Measurements from ENCODE around the gene PPFIBP1. TPM values are rescaled to one million over a fixed set of nuclear protein-coding genes. Genes with fewer than 3 reads are reported as not detected.

The PPFIBP1 gene
- total RNA-seq, 1 donor from 2014 or later: 184 TPM

GRCh38 chr12:27695556-27696292 lies 171.7 kb downstream of the PPFIBP1 start:
- Mint-ChIP-seq H3K36me3 (ENCODE audit: low read depth, unreplicated experiment) (peaks cover 42% of the 10 kb centered on the region), H3K27me3 (ENCODE audit: unreplicated experiment) (peaks cover 6% of the 10 kb centered on the region), H3K9me3 (ENCODE audit: unreplicated experiment) (no peaks in the 10 kb centered on the region), H3K27ac (ENCODE audit: unreplicated experiment) (no peak overlapping the region), H3K4me1 (ENCODE audit: unreplicated experiment) (peaks cover 4% of the 10 kb centered on the region), H3K4me3 (ENCODE audit: unreplicated experiment) (no peak overlapping the region)
- no peak for DNase-seq (ENCODE audit: low spot score)
- no peak for TF ChIP-seq CTCF (IDR thresholded peaks at IDR 0.05; ENCODE audit: unreplicated experiment)

GRCh38 chr12:27696293-27696652 lies 172.3 kb downstream of the PPFIBP1 start, which contains the start of gene REP15:
TSS of gene REP15 (plus strand) at chr12:27696447. CDS start at chr12:27696563, 116 bp downstream.
- Mint-ChIP-seq H3K4me3 (ENCODE audit: unreplicated experiment) (no peak within 1 kb of the TSS), H3K27me3 (ENCODE audit: unreplicated experiment) (peaks cover 4% of the 10 kb centered on the region), H3K4me1 (ENCODE audit: unreplicated experiment) (peaks cover 4% of the 10 kb centered on the region), H3K27ac (ENCODE audit: unreplicated experiment) (no peak within 1 kb of the TSS), H3K36me3 (ENCODE audit: low read depth, unreplicated experiment) (peaks cover 39% of the 10 kb centered on the region), H3K9me3 (ENCODE audit: unreplicated experiment) (no peaks in the 10 kb centered on the region)
- no peak for DNase-seq (ENCODE audit: low spot score)
- TF ChIP-seq CTCF (IDR thresholded peaks at IDR 0.05; ENCODE audit: unreplicated experiment): no peak

GRCh38 chr12:27696864-27697564 lies 173.0 kb downstream of the PPFIBP1 start:
- Mint-ChIP-seq H3K27ac (ENCODE audit: unreplicated experiment) (no peak overlapping the region), H3K4me3 (ENCODE audit: unreplicated experiment) (no peak overlapping the region), H3K4me1 (ENCODE audit: unreplicated experiment) (peaks cover 4% of the 10 kb centered on the region), H3K27me3 (ENCODE audit: unreplicated experiment) (peaks cover 4% of the 10 kb centered on the region), H3K36me3 (ENCODE audit: low read depth, unreplicated experiment) (peaks cover 32% of the 10 kb centered on the region), H3K9me3 (ENCODE audit: unreplicated experiment) (no peaks in the 10 kb centered on the region)
- DNase-seq (ENCODE audit: low spot score): no peak
- no peak for TF ChIP-seq CTCF (IDR thresholded peaks at IDR 0.05; ENCODE audit: unreplicated experiment)

GRCh38 chr12:27703720-27704452 lies 179.9 kb downstream of the PPFIBP1 start:
- Mint-ChIP-seq H3K27ac (ENCODE audit: unreplicated experiment) (no peak overlapping the region), H3K36me3 (ENCODE audit: low read depth, unreplicated experiment) (no peaks in the 10 kb centered on the region), H3K27me3 (ENCODE audit: unreplicated experiment) (peaks cover 2% of the 10 kb centered on the region), H3K4me1 (ENCODE audit: unreplicated experiment) (peaks cover 4% of the 10 kb centered on the region), H3K9me3 (ENCODE audit: unreplicated experiment) (no peaks in the 10 kb centered on the region), H3K4me3 (ENCODE audit: unreplicated experiment) (no peak overlapping the region)
- TF ChIP-seq CTCF (IDR thresholded peaks at IDR 0.05; ENCODE audit: unreplicated experiment): peak; percentile 88
- DNase-seq (ENCODE audit: low spot score): peak; percentile 80
